ENCODE data around the gene TEX38. TPM values are rescaled to one million over a fixed set of nuclear protein-coding genes. Genes with fewer than 3 reads are reported as not detected.

The TEX38 gene
- total RNA-seq, 1 experiment from 2014 or later, result not detected

- TF ChIP-seq CTCF (conservative IDR thresholded peaks at IDR 0.05; ENCODE audit: low read depth, low read length) (no peak), EZH2phosphoT487 (IDR thresholded peaks at IDR 0.05; ENCODE audit: borderline replicate concordance, low read length) (no peak), EZH2 (IDR thresholded peaks at IDR 0.05; ENCODE audit: low read length, unreplicated experiment) (no peak)
- no peak for DNase-seq
- no peak for ATAC-seq
- Histone ChIP-seq H3K9ac (ENCODE audit: low read length) (no peak overlapping the region), H4K20me1 (ENCODE audit: low read length) (no peaks in the 10 kb centered on the region), H3K36me3 (ENCODE audit: low read depth, low read length) (peaks cover 37% of the 10 kb centered on the region), H3K9me2 (replicated peaks; ENCODE audit: low read length) (no peaks in the 10 kb centered on the region), H3K4me3 (ENCODE audit: low read length) (no peak overlapping the region), H3K9me3 (ENCODE audit: low read length) (peaks cover 10% of the 10 kb centered on the region), H3F3A (ENCODE audit: low read length, unreplicated experiment) (no peaks in the 10 kb centered on the region), H3K4me1 (ENCODE audit: insufficient read depth, low read length) (peaks cover 21% of the 10 kb centered on the region), H3K27me3 (ENCODE audit: low read length) (no peaks in the 10 kb centered on the region), H2AFZ (ENCODE audit: low read length) (no peak overlapping the region), H3K4me2 (ENCODE audit: low read length) (no peak overlapping the region), H3K27ac (ENCODE audit: low read length) (no peak overlapping the region), H3K79me2 (ENCODE audit: low read length) (no peaks in the 10 kb centered on the region)
- intact Hi-C loops (cut with micrococcal nuclease), result no loop called here
- ChIA-PET POLR2A (ENCODE audit: unreplicated experiment) (no interaction called here), CTCF (no interaction called here)
- BruUV-seq (replicated peaks), result no TSS peak
Measured at GRCh38 chr1:46646331-46646730, 25.3 kb upstream of the TEX38 start.

- TF ChIP-seq CTCF (conservative IDR thresholded peaks at IDR 0.05; ENCODE audit: low read depth, low read length), result no peak
- no peak for TF ChIP-seq EZH2 (IDR thresholded peaks at IDR 0.05; ENCODE audit: low read length, unreplicated experiment)
- no peak for TF ChIP-seq EZH2phosphoT487 (IDR thresholded peaks at IDR 0.05; ENCODE audit: borderline replicate concordance, low read length)
- no peak for DNase-seq
- ChIA-PET CTCF (no interaction called here), POLR2A (ENCODE audit: unreplicated experiment) (no interaction called here)
- peaks cover 10% of the 10 kb centered on the region for H3K9me3 ChIP-seq (ENCODE audit: low read length)
- BruUV-seq (replicated peaks), result no TSS peak
- no peak overlapping the region for H3K27ac ChIP-seq (ENCODE audit: low read length)
- no peak overlapping the region for H2AFZ ChIP-seq (ENCODE audit: low read length)
- no peaks in the 10 kb centered on the region for H3K27me3 ChIP-seq (ENCODE audit: low read length)
- no peaks in the 10 kb centered on the region for H4K20me1 ChIP-seq (ENCODE audit: low read length)
- no peak overlapping the region for H3K4me2 ChIP-seq (ENCODE audit: low read length)
- H3K9ac ChIP-seq (ENCODE audit: low read length), result no peak overlapping the region
- no peaks in the 10 kb centered on the region for H3F3A ChIP-seq (ENCODE audit: low read length, unreplicated experiment)
- H3K36me3 ChIP-seq (ENCODE audit: low read depth, low read length), result peaks cover 33% of the 10 kb centered on the region
- H3K9me2 ChIP-seq (replicated peaks; ENCODE audit: low read length), result no peaks in the 10 kb centered on the region
- peaks cover 21% of the 10 kb centered on the region for H3K4me1 ChIP-seq (ENCODE audit: insufficient read depth, low read length)
- no peak for ATAC-seq
- intact Hi-C loops (cut with micrococcal nuclease), result no loop called here
- H3K79me2 ChIP-seq (ENCODE audit: low read length), result no peaks in the 10 kb centered on the region
- H3K4me3 ChIP-seq (ENCODE audit: low read length), result no peak overlapping the region
Measured at GRCh38 chr1:46646844-46647243, 24.8 kb upstream of the TEX38 start.

GRCh38 chr1:46647611-46648010 lies 24.0 kb upstream of the TEX38 start:
- Histone ChIP-seq H3K27ac (ENCODE audit: low read length) (no peak overlapping the region), H3F3A (ENCODE audit: low read length, unreplicated experiment) (peaks cover 4% of the 10 kb centered on the region), H3K9me3 (ENCODE audit: low read length) (peaks cover 10% of the 10 kb centered on the region), H3K4me2 (ENCODE audit: low read length) (no peak overlapping the region), H4K20me1 (ENCODE audit: low read length) (no peaks in the 10 kb centered on the region), H3K4me1 (ENCODE audit: insufficient read depth, low read length) (peaks cover 20% of the 10 kb centered on the region), H3K9ac (ENCODE audit: low read length) (no peak overlapping the region), H3K79me2 (ENCODE audit: low read length) (no peaks in the 10 kb centered on the region), H3K9me2 (replicated peaks; ENCODE audit: low read length) (no peaks in the 10 kb centered on the region), H2AFZ (ENCODE audit: low read length) (no peak overlapping the region), H3K36me3 (ENCODE audit: low read depth, low read length) (peaks cover 34% of the 10 kb centered on the region), H3K4me3 (ENCODE audit: low read length) (no peak overlapping the region), H3K27me3 (ENCODE audit: low read length) (no peaks in the 10 kb centered on the region)
- no peak for ATAC-seq
- CTCF ChIA-PET, result no interaction called here
- no TSS peak for BruUV-seq (replicated peaks)
- intact Hi-C loops (cut with micrococcal nuclease), result no loop called here
- no peak for DNase-seq
- POLR2A ChIA-PET (ENCODE audit: unreplicated experiment), result interaction anchor here (0.7 kb wide), 1 partner anchor 48 kb away, joined by 4 read pairs; no protein-coding TSS in a partner anchor
- TF ChIP-seq EZH2 (IDR thresholded peaks at IDR 0.05; ENCODE audit: low read length, unreplicated experiment), result no peak
- TF ChIP-seq CTCF (conservative IDR thresholded peaks at IDR 0.05; ENCODE audit: low read depth, low read length), result no peak
- no peak for TF ChIP-seq EZH2phosphoT487 (IDR thresholded peaks at IDR 0.05; ENCODE audit: borderline replicate concordance, low read length)
